ENCODE measurements around the gene NR5A2.

Gene NR5A2

GRCh38 chr1:200027264-200027823 is at the start of gene NR5A2:
Gene NR5A2 (plus strand): TSS chr1:200027710. CDS start chr1:200027848, 138 bp downstream.
- no peak for DNase-seq

GRCh38 chr1:199978408-199978940 is 49.0 kb upstream of the NR5A2 start:
- no peak for DNase-seq

- DNase-seq: no peak
Measured at GRCh38 chr1:199979071-199979470, 48.4 kb upstream of the NR5A2 start.

GRCh38 chr1:199981584-199981983 is 45.9 kb upstream of the NR5A2 start:
- no peak for DNase-seq

GRCh38 chr1:199982606-199983005 is 44.9 kb upstream of the NR5A2 start:
- no peak for DNase-seq

- DNase-seq: no peak
Measured at GRCh38 chr1:199983531-199983930, 44.0 kb upstream of the NR5A2 start.

- DNase-seq: no peak
Measured at GRCh38 chr1:199995096-199995685, 32.3 kb upstream of the NR5A2 start.

- DNase-seq: no peak
Measured at GRCh38 chr1:200005165-200005564, 22.3 kb upstream of the NR5A2 start.

- no peak for DNase-seq
Measured at GRCh38 chr1:200006711-200007110, 20.8 kb upstream of the NR5A2 start.

GRCh38 chr1:200015811-200016210 is 11.7 kb upstream of the NR5A2 start:
- DNase-seq: no peak

- no peak for DNase-seq
Measured at GRCh38 chr1:200021577-200022238, 5.8 kb upstream of the NR5A2 start.

- DNase-seq: no peak
Measured at GRCh38 chr1:200022239-200022804, 5.2 kb upstream of the NR5A2 start.

- no peak for DNase-seq
Measured at GRCh38 chr1:200028586-200029034, 1.1 kb downstream of the NR5A2 start.

- no peak for DNase-seq
Measured at GRCh38 chr1:200029035-200029821, 1.7 kb downstream of the NR5A2 start.

GRCh38 chr1:200029822-200030152 is 2.3 kb downstream of the NR5A2 start:
- DNase-seq: no peak

GRCh38 chr1:200030791-200031190 is 3.3 kb downstream of the NR5A2 start:
- DNase-seq: no peak

- DNase-seq: no peak
Measured at GRCh38 chr1:200033511-200034261, 6.2 kb downstream of the NR5A2 start.

GRCh38 chr1:200034262-200034557 is 6.7 kb downstream of the NR5A2 start:
- DNase-seq: no peak

GRCh38 chr1:200034761-200035396 is 7.4 kb downstream of the NR5A2 start:
- no peak for DNase-seq

- no peak for DNase-seq
Measured at GRCh38 chr1:200035397-200035955, 8.0 kb downstream of the NR5A2 start.

GRCh38 chr1:200035956-200036618 is 8.6 kb downstream of the NR5A2 start:
- DNase-seq: no peak

Measured in activated naive CD4-positive, alpha-beta T cell (primary cell).